ENCODE data around the gene TKTL1.

DNA sequence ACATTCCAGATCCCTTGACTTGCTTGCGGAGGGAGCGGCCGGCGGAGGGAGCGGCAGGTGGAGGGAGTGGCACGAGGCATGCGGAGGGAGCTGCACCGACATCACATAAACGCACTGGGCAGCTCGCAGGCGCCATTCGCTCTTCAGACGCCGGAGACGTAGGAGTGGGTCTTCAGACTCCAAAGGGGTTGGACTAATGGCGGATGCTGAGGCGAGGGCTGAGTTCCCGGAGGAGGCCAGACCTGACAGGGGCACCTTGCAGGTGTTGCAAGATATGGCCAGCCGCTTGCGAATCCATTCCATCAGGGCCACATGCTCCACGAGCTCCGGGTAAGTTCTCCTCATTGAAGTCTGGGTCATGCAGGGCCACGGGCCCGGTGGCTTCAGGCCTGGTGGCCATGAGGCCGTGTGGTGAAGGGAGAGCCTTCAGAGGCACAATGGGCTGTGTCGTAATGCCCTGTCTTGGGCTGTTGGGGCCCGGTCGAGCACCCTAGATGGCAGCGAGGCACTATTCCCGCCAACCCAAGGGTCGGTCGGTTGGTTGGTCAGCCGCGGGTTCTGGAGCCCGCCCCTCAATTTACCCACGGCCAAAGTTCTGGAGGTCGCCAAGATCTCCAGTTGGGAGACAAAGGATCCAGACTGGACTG is at the start of gene TKTL1:
- TF ChIP-seq, protein P1, sequence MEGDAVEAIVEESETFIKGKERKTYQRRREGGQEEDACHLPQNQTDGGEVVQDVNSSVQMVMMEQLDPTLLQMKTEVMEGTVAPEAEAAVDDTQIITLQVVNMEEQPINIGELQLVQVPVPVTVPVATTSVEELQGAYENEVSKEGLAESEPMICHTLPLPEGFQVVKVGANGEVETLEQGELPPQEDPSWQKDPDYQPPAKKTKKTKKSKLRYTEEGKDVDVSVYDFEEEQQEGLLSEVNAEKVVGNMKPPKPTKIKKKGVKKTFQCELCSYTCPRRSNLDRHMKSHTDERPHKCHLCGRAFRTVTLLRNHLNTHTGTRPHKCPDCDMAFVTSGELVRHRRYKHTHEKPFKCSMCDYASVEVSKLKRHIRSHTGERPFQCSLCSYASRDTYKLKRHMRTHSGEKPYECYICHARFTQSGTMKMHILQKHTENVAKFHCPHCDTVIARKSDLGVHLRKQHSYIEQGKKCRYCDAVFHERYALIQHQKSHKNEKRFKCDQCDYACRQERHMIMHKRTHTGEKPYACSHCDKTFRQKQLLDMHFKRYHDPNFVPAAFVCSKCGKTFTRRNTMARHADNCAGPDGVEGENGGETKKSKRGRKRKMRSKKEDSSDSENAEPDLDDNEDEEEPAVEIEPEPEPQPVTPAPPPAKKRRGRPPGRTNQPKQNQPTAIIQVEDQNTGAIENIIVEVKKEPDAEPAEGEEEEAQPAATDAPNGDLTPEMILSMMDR (IDR thresholded peaks at IDR 0.05): no peak
- TF ChIP-seq POLR2A (IDR thresholded peaks at IDR 0.05): no peak

All from heart left ventricle (tissue), 13 donors.